Measurements from ENCODE around the gene EWSR1.
A peak's percentile ranks its signal among the peaks of the same experiment; 100 is the strongest.
"Not testable (repeated sequence)": the region's sequence is repeated elsewhere in the genome, so short reads cannot be mapped to it uniquely, and the experiment has no call there.

The EWSR1 gene

DNA sequence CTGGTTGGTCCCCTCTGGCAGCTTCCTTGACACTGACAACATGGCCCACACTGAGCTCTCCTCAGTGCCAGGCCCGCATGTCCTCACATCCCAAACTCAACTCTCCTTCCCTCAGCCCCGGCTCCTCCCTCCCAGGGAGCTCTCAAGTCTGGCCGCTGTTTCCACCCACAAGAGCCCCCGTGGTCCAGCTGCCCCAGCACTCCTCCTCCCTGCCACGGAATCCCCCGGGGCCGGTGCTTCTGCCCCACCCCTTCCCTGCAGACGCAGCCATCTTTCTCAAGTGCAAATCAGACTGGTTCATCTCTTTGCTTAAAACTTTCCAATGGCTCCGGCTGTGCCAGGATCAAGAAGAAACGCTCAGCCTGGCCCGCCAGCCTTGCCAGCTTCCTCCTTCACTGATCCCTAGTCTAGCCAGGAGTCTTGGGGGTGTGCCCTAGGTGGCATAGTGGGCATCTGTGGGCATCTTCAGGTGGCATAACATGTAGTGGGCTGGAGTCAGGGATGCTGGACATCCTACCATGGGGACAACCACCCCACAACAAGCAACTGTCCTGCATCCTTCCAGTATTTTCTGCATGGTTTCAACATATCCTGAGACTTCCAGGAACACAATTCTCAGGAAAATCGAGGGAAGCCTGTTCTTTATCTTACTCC is 69.7 kb downstream of the EWSR1 start:
- no peak for DNase-seq (ENCODE audit: low spot score)

DNA sequence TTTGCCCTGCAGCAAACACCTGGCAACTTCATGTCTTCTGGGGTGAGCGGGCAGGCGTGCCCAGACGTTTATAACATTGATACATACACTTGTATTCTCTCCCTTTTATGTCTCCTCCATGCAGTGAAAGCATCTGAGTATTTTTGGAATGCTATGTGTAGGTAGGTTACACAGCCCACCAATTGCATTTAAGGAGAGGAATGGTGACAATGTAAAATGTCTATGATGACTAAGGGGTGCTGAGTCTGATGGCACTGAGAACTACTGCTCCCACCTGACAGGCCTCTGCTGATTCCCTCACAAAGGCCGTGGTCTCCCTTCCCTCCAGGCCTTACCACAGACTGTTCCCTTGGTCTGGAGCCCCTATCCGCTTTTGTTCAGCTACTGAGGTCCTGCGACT is 70.3 kb downstream of the EWSR1 start:
- DNase-seq (ENCODE audit: low spot score) = no peak

GRCh38 chr22:29339381-29340235 is 71.5 kb downstream of the EWSR1 start:
- DNase-seq (ENCODE audit: low spot score) = no peak

- DNase-seq (ENCODE audit: low spot score) = no peak
These were observed 72.5 kb downstream of the EWSR1 start for GRCh38 chr22:29340566-29340965.

DNA sequence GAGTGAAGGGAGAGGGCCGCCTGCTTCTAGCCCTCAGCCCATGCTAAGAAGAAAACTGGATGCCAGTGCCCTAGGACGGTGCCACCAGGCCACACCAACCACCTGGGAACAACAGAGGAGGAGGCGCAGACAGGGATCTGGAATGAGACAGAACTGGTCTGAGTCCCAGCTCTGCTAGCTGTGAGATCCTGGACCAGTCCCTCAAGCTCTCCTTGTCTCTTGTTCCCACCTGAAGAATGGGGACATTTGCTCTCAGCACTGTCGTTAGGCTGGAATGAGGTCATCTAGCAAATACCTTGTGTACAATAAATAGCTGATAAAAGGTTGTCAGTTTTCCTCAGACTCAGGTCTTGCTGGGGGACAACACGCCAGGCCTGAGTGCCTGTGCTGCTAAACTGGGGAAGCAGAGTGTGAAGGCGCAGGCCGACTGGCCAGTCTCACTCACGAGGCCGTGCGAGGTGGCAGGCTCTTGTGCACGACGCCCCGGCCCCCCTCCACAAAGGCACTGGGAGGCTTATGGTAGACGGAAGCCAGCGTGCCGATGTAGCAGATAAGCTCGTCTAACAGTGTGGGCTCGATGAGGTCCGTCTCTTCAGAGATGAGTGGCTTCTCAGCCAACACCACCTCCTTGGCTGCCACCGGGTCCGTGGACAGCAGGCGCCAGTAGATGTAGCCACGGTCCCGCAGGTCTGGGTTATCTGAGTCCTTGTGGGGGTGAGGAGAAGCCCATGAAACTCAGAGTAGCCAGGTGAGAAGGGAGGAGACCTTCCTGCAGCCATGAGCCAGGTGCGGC is 73.2 kb downstream of the EWSR1 start:
- DNase-seq (ENCODE audit: low spot score) = no peak

DNA sequence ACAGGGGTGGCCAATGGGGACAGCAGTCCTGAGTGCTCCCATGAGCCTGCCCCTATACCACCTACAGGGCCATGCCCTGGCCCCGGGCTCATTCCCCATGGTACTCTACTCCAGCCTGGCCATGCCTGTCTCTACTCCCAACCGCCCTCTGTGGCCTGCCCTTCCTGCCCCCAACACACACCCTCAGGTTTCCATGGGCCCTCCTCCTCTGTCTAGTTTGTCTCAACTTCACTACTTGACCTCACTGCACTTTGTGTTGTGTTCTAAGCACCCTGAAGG is 73.7 kb downstream of the EWSR1 start:
- DNase-seq (ENCODE audit: low spot score) = no peak

DNA sequence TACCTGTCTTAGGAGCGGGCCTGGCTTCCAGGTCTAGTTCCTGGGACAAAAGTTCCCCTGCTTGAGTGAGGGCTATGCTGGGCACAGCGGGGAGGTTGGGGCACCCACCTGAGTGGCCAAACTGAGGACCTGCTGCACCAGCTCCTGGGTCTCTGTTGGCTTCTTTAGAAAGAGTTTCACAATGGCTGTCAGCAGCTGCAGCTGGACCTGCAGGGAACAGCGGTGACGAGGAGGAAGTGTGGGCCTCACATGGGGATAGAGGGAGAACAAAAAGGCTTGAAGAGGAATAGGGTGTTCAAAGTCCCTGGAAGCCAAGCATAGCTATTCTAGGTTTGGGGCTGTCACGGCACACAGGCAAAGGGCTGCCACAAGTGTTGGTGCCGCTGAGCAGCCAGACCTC is 74.1 kb downstream of the EWSR1 start:
- DNase-seq (ENCODE audit: low spot score) = no peak

DNA sequence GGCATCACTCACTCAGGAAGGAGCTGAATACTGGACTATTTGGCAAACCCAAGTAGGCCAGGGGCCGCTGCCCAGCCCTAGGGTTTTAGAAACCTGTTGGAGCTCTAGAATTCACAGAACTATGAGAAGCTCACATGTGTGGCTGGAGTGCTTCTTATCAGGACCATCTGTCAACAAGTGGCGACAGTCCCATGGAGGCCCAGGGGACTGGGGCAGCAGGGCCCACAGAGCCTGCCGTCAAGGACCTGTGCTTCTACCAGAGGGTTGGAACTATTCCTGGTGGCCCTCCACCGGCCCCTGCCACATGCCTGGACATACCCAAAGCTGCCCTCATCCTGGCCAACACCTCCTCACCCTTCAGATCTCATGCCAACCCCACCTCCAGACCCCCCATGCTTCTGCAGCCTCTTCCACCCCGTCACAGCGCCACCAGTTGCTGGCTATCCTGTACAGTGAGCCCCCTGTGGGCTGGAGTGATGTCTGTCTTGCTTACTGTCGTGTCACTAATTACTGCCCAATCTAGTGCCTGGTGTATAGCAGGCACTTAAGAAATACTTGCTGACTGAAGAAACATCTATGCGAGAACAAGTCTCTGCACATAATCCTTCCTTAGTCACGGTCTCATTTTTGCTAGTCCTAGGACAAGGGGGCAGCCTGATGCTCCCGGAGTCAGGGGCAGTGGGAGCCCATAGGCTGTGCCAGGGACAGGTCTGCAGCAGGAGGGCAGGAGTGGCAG is 74.7 kb downstream of the EWSR1 start:
- no peak for DNase-seq (ENCODE audit: low spot score)

GRCh38 chr22:29343313-29343805 is 75.3 kb downstream of the EWSR1 start:
- DNase-seq (ENCODE audit: low spot score) = peak; percentile 87

- DNase-seq (ENCODE audit: low spot score) = no peak
These were observed 76.1 kb downstream of the EWSR1 start for GRCh38 chr22:29344137-29344536.

GRCh38 chr22:29344889-29345288 is 76.8 kb downstream of the EWSR1 start:
- not testable (repeated sequence) for DNase-seq (ENCODE audit: low spot score)

- DNase-seq (ENCODE audit: low spot score) = no peak
These were observed 77.9 kb downstream of the EWSR1 start for GRCh38 chr22:29345932-29346331.

DNA sequence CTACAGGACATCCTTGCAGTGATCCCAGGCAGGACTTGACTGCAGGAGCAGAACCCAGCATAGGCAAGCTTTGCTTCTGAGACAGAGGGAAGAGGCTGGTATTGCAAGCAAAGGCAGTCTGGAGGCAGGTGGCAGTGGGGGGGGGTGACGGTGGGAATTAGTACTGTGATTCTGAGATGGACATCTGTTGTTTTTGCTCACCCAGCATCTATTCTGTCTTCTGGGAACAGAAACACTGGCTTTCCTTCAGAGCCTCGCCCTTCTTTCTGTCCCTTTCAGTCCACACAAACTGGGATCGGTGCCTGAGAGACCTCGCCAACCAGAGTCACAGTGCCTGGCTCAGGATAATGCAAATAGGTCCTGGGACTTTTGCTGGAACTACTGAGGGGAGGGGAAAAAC is 78.6 kb downstream of the EWSR1 start:
- peak; percentile 82 for DNase-seq (ENCODE audit: low spot score)

GRCh38 chr22:29348041-29348440 is 80.0 kb downstream of the EWSR1 start:
- DNase-seq (ENCODE audit: low spot score) = no peak

DNA sequence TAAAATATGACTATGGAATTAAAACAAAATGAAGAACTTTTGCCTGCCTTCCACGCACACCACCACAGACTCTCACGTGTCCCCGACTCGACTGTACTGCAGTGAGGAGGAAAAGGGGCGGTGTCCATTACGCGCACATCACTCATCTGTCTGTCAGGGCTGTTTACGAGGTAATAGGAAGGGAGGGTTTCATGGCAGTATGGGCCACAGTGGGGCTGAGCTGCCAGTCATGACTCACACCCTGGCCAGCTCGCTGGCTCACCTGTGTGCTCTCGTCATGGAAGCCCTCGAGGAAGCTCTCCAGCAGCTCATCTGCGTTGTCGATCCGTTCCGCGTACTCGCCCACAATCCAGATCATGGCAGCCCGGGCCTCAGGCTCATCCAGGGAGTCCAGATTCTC is 80.9 kb downstream of the EWSR1 start:
- no peak for DNase-seq (ENCODE audit: low spot score)

Measured in D341Med (cell line).